Measurements from ENCODE around the gene SGO1.

DNA sequence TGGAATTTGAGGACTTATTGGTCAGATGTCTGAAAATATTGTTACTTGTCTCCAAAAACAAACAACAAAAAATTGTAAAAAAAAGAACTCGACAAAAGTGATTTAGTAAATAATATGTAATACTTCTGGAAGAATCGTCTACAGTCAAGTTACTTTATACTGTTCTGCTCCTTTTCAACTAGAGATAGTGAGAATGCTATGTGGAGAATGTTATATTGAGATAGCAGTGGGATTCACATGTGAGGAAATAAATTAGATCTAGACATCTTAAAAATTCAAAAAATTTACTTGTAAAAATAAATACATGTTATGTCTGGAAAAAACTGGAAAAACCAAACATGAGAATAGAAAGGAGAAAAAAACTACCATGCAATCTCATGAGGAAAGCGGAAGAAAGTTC, 64.9 kb downstream of the SGO1 start:
- TF ChIP-seq, protein P1, sequence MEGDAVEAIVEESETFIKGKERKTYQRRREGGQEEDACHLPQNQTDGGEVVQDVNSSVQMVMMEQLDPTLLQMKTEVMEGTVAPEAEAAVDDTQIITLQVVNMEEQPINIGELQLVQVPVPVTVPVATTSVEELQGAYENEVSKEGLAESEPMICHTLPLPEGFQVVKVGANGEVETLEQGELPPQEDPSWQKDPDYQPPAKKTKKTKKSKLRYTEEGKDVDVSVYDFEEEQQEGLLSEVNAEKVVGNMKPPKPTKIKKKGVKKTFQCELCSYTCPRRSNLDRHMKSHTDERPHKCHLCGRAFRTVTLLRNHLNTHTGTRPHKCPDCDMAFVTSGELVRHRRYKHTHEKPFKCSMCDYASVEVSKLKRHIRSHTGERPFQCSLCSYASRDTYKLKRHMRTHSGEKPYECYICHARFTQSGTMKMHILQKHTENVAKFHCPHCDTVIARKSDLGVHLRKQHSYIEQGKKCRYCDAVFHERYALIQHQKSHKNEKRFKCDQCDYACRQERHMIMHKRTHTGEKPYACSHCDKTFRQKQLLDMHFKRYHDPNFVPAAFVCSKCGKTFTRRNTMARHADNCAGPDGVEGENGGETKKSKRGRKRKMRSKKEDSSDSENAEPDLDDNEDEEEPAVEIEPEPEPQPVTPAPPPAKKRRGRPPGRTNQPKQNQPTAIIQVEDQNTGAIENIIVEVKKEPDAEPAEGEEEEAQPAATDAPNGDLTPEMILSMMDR (IDR thresholded peaks at IDR 0.05), result no peak
- no peak for TF ChIP-seq ZFX (IDR thresholded peaks at IDR 0.05; ENCODE audit: borderline replicate concordance)

All from 22Rv1 (cell line).